Measurements from ENCODE around the gene EP400. TPM values are rescaled to one million over a fixed set of nuclear protein-coding genes. Genes with fewer than 3 reads are reported as not detected.

The EP400 gene
- total and polyA plus RNA-seq, 9 of the 15 experiments (the other 6 are each of a cell fraction or from before 2014, with no cell fraction given): 4.5 to 58.0 (median 7.0) TPM

- TF ChIP-seq REST (IDR thresholded peaks at IDR 0.05; ENCODE audit: borderline replicate concordance): peak; percentile 65
- TF ChIP-seq REST (CRISPR knock-in tag; IDR thresholded peaks at IDR 0.05; ENCODE audit: low read depth): no peak
- TF ChIP-seq ZNF263 (CRISPR knock-in tag; IDR thresholded peaks at IDR 0.05; ENCODE audit: borderline replicate concordance): no peak
- no peak for TF ChIP-seq ZBTB43 (CRISPR knock-in tag; IDR thresholded peaks at IDR 0.05)
- peak; percentile 65 for TF ChIP-seq ZNF316 (IDR thresholded peaks at IDR 0.05)
- peak; percentile 62 for TF ChIP-seq RBM22 (IDR thresholded peaks at IDR 0.05; ENCODE audit: low read depth, low read length, poor library complexity, severe bottlenecking)
- no peak for TF ChIP-seq POLR3G (IDR thresholded peaks at IDR 0.05; ENCODE audit: extremely low read depth, insufficient read length, insufficient replicate concordance)
- 0 out of 4 replicates have a peak, but pooled peaks of 1 of the 2 experiments have one; percentile 7 for TF ChIP-seq KDM1A (IDR thresholded peaks at IDR 0.05)
- TF ChIP-seq ZNF124 (CRISPR knock-in tag; IDR thresholded peaks at IDR 0.05): no peak
- TF ChIP-seq ZNF79 (CRISPR knock-in tag; IDR thresholded peaks at IDR 0.05; ENCODE audit: low read depth): no peak
- no peak for TF ChIP-seq ZNF583 (CRISPR knock-in tag; IDR thresholded peaks at IDR 0.05)
- no peak for TF ChIP-seq PPARD (CRISPR knock-in tag; IDR thresholded peaks at IDR 0.05)
- peak; percentile 76; the same call in 1 of the 2 replicates for TF ChIP-seq ETS1 (conservative IDR thresholded peaks at IDR 0.05; ENCODE audit: control insufficient read depth, low read depth, low read length)
- no peak for TF ChIP-seq ZNF512 (tag; IDR thresholded peaks at IDR 0.05)
- peak; percentile 72 for TF ChIP-seq USF1 (CRISPR knock-in tag; IDR thresholded peaks at IDR 0.05)
These were observed 134.3 kb downstream of the EP400 start (continued) for GRCh38 chr12:132083941-132084620.
